GM18907 (cell line): ENCODE measurements around the gene USP8.
"Not testable (repeated sequence)": the region's sequence is repeated elsewhere in the genome, so short reads cannot be mapped to it uniquely, and the experiment has no call there.

Experiments
- ATAC-seq: cut with Tn5 transposase; IDR thresholded peaks from one replicate; pipeline ENCODE4 v1.9.1; 2021; ENCODE audit warnings: mild to moderate bottlenecking, moderate library complexity; ENCODE audit not compliant: unreplicated experiment

Gene USP8

DNA sequence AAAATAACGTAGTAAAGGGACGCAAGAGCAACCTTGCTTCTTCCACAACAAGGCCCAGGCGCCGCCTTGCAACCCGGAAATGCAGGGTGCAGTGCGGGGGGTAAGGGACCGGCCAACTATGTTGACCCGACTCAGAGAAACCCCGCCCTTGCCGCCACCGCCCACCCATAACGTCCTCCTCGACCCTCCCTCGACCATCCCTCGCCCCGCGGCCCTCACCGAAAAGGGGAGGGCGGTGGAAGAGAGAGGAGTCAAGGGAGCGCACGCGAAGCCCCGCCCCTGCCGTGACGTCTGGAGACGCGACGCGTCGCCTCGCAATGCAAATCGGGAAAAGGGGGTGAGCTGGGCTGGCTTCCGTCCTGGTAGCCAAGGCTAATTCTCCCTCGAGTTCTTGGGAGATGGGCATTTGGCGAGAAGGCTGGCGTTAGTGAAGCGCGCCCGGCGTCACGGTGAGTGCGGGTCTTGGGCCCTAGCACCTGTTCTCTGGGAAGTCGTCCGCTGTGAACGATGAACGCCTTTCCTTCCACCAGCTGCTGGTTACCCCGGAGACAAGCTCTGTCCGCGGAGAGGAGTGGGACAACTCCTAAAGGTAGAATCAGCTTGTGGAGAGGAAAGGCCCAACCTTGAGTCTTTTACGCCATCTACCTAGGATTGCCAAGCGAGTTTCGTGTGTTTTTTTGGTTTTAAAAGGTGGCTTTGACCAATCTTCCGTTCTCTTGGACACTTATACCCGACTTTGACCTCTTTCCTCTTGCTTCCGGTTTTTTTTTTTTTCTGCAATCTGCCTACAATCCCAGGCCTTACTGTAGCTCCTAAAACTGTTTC, at the start of gene USP8:
USP8 (plus strand) TSS at position 340 of the 825 bp plus-strand sequence. CDS start 14,669 bp downstream, outside the sequence.
- ATAC-seq = peak; percentile 95

DNA sequence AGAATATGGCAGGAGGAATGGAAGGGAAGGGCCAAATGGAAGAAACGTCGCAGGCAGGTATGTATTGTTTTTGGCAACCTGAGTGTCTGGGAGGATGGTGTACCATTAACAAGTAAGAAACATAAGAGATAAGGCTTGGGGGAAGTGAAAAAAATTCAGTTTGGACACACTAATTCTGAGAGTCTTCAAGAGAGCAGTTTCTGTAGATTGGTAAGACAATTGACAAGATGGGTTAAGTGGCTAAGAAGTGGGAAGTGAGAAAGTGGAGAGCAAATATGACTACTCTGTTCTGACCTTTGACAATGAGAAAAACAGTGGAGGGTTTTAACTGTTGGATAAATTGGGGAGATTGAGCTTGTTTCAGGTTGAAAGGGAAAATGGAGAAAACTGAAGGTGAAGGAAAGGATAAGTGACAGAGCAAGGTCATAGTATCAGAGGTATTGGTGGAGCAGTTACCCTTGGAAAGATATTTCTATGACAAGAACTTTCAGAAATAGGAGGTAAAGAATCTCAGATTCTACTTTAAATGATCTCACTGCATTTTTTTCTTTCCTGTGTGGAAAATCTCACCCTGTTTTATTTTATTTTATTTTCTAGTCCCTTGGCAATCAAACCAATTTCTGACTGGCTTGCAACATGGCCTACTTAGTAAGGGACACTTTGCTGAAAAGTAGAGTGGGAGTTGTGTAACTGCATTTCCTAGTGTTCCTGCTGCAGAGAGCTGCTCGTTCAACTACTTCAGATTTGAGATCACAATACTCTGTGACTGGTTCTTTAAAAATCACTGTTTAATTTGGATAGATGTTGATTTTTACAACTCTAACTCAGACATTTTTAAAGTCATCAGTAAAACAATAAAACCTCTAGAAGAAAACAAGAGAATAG, 46.1 kb upstream of the USP8 start:
- ATAC-seq = peak; percentile 96

DNA sequence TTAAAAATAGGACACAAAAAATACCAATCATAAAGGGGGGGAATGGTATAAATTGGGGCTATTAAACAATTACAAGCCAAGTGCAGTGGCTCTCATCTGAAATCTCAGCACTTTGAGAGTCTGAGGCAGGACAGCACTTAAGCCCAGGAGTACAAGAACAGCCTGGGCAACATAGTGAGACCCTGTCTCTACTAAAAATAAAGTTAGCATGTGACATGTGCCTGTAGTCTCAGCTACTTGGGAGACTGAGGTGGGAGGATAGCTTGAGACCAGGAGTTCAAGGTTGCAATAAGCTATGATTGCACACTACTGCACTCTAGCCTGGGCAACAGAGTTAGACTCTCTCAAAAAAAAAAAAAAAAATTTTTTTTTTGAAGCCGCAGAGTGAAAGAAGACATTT, 45.4 kb upstream of the USP8 start:
- no peak for ATAC-seq

DNA sequence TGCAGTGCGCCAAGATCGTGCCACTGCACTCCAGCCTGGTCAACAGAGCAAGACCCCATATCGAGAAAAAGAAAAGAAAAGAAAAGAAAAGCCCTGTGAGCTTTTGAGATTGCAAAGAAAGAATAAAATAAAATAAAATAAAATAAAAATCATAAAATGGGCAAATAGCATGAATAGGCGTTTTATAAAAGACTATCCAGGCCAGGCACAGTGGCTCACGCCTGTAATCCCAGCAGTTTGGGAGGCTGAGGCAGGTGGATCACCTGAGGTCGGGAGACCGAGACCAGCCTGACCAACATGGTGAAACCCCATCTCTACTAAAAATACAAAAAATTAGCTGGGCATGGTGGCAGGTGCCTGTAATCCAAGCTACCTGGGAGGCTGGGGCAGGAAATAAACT, 44.8 kb upstream of the USP8 start:
- not testable (repeated sequence) for ATAC-seq

DNA sequence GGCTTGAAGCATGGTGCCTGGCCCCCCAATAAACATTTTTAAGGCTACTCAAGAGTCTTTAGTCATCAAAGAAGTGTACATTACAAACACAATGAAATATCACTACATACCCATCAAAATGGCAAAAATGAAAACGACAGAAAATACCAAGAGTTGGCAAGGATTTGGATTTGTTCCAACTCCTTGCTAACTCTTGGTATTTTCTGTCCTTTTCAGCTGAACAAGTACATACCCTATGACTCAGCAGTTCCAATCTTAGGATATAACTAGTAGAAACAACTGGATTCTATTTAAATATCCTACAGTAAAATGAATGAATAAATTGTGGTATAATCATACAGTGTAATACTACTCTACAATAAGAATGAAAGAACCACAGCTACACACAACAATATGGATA, 44.1 kb upstream of the USP8 start:
- ATAC-seq = no peak

DNA sequence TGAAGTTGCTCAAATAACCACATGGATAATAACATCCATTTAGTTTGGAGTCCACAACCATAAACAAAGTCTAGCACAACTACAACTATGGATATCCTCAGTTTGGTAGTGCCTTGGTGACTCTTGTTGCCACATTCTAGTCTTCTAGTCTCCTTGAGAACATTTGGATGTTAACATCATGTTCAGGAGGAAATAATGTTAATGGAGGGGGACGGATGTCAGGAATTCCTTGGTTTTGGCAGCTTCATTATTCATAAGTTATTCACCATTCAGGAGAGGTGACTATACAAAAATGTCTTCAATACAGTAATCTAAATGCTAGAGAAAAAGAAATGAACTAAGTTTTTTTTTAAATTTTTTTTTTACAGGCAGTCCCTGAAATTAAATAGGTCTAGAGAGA, 42.8 kb upstream of the USP8 start:
- no peak for ATAC-seq

DNA sequence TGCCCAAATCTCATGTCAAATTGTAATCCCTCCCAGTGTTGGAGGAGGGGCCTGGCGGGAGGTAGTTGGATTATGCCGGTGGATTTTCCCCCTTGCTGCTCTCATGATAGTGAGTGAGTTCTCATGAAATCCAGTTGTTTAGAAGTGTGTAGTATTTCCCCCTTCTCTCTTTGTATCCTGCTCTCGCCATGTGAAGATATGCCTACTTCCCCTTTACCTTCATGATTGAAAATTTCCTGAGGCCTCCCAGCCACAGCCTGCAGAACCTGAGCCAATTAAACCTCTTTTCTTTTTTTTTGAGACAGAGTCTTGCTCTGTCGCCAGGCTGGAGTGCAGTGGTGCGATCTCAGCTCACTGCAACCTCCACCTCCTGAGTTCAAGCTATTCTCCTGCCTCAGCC, 41.8 kb upstream of the USP8 start:
- ATAC-seq = not testable (repeated sequence)

DNA sequence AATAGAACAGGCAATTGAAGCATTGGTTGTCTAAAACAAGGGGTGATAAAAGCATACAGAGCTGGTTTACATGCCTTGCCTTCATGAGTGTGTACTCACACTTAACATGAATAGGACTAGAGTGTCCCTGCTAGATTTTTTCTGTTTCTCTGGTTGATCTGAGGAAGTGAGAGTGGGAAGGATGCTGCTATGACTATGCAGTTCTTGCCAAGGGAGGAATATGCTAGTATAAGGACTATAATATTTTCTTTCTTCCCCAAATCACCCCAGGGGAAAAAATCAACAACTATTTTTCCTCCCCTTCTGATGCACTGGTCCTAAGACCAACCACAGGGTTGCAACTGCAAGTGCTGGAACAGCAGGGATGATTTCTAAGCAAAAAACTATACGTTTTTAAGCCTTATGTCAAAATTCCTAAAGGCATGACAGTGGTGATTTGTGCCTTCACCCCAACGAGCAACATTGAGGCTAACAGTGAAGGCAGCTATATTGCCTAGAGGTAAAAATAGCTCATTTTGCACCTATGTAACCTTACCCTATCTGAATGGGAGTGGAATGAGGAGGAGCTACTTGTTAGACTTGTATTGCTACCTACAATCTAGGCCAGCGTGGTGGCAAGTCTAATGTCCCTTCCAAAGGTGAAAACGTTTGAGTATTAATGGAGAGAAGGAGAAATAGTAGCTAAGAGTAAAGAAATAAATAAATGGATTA, 33.5 kb upstream of the USP8 start:
- peak; percentile 92 for ATAC-seq

DNA sequence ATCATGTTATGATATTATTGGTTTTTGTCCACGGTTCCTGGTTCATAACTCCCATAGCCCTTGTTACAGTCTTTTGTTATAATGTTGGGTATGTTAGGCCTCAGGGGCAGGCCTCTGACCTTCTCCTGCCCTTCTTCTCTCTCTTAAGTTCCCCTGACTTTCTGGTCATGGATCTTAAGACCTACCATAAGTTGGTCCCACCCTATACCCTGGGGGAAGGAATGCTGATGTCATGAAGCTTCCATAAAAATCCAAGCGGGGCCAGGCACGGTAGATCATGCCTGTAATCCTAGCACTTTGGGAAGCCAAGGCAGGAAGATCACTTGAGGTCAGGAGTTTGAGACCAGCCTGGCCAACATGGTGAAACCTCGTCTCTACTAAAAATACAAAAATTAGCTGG, 32.6 kb upstream of the USP8 start:
- not testable (repeated sequence) for ATAC-seq

DNA sequence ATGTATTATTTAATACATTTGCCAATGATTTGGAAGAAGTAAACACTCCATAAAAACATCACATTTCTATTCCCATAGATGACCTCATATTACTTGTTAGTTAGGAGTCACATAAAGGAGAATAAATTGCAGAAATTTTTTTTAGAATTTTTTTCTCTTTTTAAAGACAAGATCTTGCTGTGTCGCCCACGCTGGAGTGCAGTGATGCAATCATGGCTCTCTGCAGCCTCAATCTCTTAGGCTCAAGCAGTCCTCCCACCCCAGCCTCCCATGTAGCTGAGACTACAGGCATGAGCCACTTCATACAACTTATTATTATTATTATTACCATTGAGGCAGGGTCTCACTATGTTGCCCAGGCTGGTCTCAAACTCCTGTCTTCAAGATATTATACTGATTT, 12.3 kb upstream of the USP8 start:
- ATAC-seq = no peak

DNA sequence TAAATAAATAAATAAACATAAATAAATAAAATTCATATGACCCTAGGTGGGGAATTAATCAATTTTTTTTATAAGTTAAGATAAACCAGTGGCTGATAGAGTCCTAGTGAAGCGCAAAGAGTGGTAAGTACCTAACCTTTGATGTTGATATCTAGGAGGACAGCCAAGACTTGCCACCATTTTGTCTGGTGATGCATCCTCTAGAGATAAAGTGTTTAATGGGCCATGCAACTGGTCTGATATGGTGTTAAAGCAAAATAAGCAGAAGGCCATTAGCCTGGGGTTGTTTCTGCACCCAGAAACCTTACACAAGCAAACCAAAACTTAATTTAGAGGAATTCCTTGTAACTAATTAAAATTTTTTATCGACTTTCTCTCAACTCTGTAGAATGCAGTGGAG, 9.6 kb upstream of the USP8 start:
- no peak for ATAC-seq

DNA sequence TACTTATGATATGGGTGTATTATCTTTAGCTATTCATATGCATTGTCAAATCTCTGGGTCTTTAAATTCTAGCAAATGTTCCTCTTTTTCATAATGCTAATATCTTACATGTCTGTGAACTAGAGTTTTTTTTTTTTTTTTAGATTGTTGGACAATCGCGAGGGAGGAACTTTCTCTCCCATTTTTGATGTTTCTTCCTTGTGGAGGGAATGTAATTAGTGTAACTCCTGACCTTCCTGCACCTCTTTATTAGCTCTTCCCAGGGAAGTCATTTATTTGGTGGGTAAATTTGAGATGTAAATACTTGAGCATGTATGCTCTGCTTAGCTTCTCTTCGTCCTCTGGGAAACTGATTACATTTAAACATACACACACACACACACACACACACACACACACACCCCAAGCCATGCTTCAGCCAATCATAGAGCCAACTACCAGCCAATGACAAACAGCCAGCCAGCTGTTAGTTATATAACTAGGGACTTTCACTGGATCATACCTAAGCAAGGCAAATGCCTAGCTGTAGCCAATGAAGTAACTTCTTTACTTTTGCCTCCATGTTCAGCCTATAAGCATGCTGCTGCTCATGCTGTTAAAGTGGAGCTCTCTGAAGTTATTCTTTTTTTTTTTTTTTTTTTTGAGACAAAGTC, 8.3 kb upstream of the USP8 start:
- no peak for ATAC-seq

DNA sequence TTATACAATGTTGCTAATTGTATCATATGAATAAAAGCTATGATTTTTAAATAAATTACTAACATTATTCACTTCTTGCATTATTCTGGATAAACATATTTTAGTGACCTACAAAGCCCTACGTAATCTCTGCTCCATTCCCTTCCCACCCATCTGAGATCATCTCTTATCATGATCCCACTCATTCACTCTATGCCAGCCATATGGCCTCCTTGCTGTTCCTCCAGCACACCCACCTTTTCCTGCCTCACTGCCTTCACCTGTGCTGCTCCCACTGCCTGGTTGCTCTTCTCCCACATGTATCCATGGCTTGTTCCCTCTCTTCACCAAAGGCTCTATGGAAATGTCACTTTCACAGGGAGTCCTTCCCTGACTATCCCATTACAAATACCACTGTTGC, 7.3 kb upstream of the USP8 start:
- ATAC-seq = no peak

DNA sequence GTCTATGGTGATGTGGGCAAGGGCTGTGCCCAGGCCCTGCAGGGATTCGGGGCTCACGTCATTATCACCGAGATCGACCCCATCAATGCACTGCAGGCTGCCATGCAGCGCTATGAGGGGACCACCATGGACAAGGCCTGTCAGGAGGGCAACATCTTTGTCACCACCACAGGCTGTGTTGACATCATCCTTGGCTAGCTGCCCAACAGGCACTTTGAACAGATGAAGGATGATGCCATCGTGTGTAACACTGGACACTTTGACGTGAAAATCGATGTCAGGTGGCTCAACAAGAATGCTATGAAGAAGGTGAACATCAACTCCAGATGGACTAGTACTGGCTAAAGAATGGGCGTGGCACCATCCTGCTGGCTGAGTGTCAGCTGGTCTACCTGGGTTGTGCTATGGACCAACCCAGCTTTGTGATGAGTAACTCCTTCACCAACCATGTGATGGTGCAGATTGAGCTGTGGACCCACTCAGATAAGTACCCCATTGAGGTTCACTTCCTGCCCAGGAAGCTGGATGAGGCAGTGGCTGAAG, 6.1 kb upstream of the USP8 start:
- ATAC-seq = no peak

DNA sequence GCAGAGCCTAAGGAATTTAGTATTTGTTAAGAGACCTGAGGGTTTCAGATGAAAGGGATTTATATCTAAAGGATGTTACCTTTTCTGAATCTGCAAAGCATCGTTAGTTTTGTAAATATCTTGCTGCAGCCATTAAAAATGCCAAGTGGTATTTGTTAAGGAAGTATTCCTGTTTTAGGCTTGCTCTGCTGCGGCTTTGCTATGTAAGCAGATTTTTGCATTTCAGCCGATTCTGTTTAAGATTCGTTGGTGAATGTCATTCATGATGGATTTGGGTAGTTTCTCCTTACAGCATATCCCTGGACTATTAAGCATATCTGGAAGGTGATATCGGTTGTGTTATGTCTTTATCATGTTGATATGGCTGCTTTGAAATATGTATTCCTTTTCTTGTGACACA, 1.0 kb downstream of the USP8 start:
- ATAC-seq = no peak

DNA sequence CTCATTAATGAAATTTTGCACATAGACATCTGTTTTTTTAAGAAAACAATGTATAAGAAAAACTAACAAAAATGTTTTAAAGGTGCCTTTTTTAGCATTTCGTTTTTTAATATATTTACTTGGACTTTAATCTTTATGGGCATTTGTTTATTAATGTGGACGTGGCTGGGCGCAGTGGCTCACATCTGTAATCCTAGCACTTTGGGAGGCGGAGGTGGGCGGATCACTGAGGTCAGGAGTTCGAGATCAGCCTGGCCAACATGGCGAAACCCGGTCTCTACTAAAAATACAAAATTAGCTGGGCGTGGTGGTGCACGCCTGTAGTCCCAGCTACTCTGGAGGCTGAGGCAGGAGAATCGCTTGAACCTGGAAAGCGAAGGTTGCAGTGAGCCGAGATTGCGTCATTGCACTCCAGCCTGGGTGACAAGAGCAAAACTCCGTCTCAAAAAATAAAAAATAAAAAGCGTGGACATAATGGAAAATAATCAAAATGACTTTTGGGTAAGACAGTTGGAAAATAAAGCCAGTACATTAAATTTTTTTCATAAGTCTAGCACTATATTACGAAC, 1.6 kb downstream of the USP8 start:
- not testable (repeated sequence) for ATAC-seq

DNA sequence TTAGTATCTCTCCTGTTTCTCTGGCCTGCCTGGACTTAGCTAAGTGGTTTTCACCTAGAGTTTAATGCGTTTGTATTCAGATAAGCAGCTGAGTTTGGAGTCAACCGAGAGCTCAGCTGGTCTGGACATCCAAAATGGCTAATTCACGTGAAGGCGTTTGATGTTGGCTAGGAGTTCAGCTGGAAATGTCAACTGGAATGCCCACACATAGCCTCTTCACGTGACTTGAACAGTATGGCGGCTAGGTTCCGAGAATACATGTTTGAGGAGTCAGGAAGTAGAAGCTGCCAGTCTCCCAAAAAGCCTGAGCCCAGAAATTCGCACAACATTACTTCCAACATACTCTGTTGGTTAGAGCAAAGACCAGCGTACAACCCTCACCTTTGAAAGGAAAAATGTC, 2.2 kb downstream of the USP8 start:
- no peak for ATAC-seq

DNA sequence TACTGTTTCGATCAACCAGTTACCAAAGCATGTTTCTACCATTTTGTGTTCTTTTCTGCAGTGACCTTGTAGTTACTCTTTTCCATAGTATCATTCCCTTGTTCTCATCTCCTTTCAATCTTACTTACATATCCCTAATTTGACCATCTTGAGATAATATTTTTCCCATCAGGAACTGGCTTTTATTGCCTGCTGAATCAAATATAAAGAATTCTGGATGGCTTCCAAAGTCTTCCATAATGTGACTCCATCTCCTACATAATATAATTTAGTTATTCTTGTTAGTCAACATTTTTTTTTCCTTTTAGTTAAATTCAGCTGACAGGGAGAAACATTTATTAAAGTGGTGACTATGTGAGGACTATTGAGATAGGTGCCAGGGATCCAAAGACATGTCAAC, 7.0 kb downstream of the USP8 start:
- ATAC-seq = no peak

DNA sequence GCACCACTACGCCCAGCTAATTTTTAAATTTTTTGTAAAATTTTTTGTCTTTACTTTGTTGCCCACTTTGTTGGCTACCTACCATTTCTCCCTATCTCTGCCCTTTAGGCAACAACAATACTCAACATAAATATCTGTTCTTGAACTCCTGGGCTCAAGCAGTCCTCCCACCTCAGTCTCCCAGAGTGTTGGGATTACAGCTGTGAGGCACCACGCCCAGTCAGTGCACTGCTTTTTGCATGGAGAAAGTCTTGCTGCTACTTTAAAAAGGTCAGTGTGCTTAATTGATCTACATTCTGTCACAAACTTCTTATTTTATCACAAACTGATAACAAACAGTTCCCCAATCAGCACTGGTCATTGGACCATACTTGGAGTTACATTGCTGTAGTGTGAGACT, 8.0 kb downstream of the USP8 start:
- no peak for ATAC-seq

DNA sequence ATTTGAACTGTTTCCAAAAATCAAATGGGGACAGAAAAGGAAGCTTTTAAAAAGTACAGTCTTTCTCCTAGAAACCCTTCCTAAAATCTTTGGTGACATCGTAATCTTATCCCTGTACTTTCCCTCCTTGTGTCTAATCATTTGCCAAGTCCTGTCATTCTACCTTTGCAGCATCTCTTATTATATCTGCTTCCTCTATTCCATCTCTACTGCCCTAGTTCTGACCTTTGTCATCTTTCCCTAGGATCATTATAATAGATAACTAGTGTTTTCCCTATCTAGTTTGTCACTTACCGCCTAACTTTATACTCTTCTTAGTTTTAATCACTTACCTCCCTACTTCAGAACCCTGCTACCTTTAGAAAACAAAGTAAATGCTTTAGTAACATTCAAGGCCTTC, 11.6 kb downstream of the USP8 start:
- ATAC-seq = no peak
